ENCODE measurements around the gene MATN4. TPM values are rescaled to one million over a fixed set of nuclear protein-coding genes. Genes with fewer than 3 reads are reported as not detected.
A peak's percentile ranks its signal among the peaks of the same experiment; 100 is the strongest.
"Not testable (repeated sequence)": the region's sequence is repeated elsewhere in the genome, so short reads cannot be mapped to it uniquely, and the experiment has no call there.

Gene MATN4
- total RNA-seq (2014; rRNA removed; shearing (Covaris generic)) = 0.14 and 0.67 TPM in 2 replicates

- peak; percentile 86 for DNase-seq
Observed at GRCh38 chr20:45308117-45308778, at the start of gene MATN4. Gene MATN4, minus strand, starts transcription at chr20:45308299. Its CDS starts 2,717 bp downstream, at chr20:45305582.

GRCh38 chr20:45355209-45356084 lies 47.3 kb upstream of the MATN4 start:
- Histone ChIP-seq H3K36me3 (replicated peaks; ENCODE audit: control insufficient read depth, insufficient read depth, low read length) (no peaks in the 10 kb centered on the region), H3K4me3 (ENCODE audit: insufficient read depth, low read depth, low read length) (no peak overlapping the region), H3K27me3 (ENCODE audit: control insufficient read depth, insufficient read depth, low read length) (no peaks in the 10 kb centered on the region)
- DNase-seq = no peak

More at GRCh38 chr20:45308117-45308778, at the start of gene MATN4:
- Histone ChIP-seq H3K27me3 (ENCODE audit: control insufficient read depth, insufficient read depth, low read length) (peaks cover 12% of the 10 kb centered on the region), H3K36me3 (replicated peaks; ENCODE audit: control insufficient read depth, insufficient read depth, low read length) (no peaks in the 10 kb centered on the region), H3K4me3 (ENCODE audit: insufficient read depth, low read depth, low read length) (no peak within 1 kb of the TSS)

DNA sequence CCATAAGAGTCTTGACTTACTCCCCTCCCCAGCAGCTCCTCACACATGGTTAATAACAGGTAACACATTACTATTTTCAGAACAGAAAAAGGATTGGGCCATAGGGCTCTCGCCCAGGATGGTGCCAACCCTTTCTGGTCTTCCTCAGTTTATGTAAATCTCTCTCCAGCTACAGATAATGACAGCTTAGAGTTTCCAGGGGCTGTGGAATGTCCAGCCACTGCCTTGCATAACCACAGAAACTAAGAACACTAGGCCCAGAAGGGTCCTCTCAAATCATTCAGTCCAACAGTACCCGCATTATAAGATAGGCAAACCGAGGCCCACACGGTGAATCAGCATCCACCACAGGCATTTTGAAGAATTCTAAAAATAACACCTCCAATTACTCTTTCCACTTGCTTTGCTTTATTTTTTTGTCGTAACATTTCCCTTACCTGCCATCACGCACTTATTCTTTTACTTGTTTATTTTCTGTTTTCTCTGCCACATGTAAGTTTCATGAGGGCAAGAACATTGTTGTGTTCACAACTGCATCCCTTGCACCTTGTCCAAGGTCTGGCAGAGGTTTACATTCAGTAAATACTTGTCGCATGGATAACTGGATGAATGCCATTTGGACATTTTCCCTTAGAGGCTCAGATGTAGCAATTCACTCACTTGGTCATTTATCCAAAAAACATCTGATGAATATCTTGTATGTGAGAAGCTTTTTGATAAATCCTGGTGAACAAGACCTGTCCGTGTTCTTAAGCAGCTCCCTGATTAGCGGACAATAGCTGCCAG lies 46.5 kb upstream of the MATN4 start:
- Histone ChIP-seq H3K36me3 (replicated peaks; ENCODE audit: control insufficient read depth, insufficient read depth, low read length) (no peaks in the 10 kb centered on the region), H3K4me3 (ENCODE audit: insufficient read depth, low read depth, low read length) (no peak overlapping the region)
- DNase-seq = no peak

GRCh38 chr20:45353746-45354145 lies 45.6 kb upstream of the MATN4 start:
- peak; percentile 40 for DNase-seq
- Histone ChIP-seq H3K27me3 (ENCODE audit: control insufficient read depth, insufficient read depth, low read length) (no peaks in the 10 kb centered on the region), H3K4me3 (ENCODE audit: insufficient read depth, low read depth, low read length) (no peak overlapping the region), H3K36me3 (replicated peaks; ENCODE audit: control insufficient read depth, insufficient read depth, low read length) (no peaks in the 10 kb centered on the region)

More for the DNA sequence above, 46.5 kb upstream of the MATN4 start:
- no peaks in the 10 kb centered on the region for H3K27me3 ChIP-seq (ENCODE audit: control insufficient read depth, insufficient read depth, low read length)

DNA sequence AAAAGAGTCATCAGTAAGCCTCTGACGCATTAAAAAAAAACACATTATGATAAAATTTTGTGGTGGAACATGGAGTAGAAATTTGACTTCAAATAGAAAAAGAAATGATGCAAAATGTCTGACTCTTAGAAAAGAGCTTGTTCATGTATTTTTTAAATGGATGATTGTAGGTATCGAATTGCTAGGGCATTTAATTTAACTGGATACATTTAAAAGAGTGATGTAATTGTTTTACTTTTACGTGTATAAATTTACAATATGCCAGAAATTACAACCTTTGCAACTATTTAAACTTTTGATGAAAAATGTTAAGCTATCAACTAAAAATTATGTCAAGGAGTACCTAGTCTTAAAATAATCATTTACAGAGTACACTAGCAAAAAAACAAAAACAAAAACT lies 44.6 kb upstream of the MATN4 start:
- DNase-seq = no peak
- no peaks in the 10 kb centered on the region for H3K27me3 ChIP-seq (ENCODE audit: control insufficient read depth, insufficient read depth, low read length)
- H3K36me3 ChIP-seq (replicated peaks; ENCODE audit: control insufficient read depth, insufficient read depth, low read length) = no peaks in the 10 kb centered on the region
- H3K4me3 ChIP-seq (ENCODE audit: insufficient read depth, low read depth, low read length) = no peak overlapping the region

GRCh38 chr20:45350795-45351194 lies 42.7 kb upstream of the MATN4 start:
- DNase-seq; H3K36me3 ChIP-seq (replicated peaks; ENCODE audit: control insufficient read depth, insufficient read depth, low read length); H3K4me3 ChIP-seq (ENCODE audit: insufficient read depth, low read depth, low read length); H3K27me3 ChIP-seq (ENCODE audit: control insufficient read depth, insufficient read depth, low read length): not testable (repeated sequence)

DNA sequence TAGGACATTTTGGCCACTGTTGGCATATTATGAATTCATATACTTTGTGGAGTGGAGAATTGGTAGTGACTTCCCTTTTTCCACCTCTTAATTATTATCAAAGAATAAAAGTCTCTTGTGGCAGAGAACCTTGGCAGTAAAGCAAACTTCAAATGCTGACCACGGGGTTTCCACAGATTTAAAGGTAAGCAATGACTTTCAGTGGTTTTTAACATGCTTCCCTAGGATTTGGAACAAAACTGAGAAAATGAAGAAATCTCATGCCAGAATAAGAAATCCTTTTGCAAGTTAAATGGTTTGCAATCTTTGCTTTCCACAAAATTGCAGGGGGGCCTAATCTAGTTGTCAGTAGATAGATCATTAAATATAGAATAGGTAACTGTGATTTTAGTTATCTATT lies 42.1 kb upstream of the MATN4 start:
- Histone ChIP-seq H3K27me3 (ENCODE audit: control insufficient read depth, insufficient read depth, low read length) (no peaks in the 10 kb centered on the region), H3K36me3 (replicated peaks; ENCODE audit: control insufficient read depth, insufficient read depth, low read length) (no peaks in the 10 kb centered on the region), H3K4me3 (ENCODE audit: insufficient read depth, low read depth, low read length) (no peak overlapping the region)
- no peak for DNase-seq

DNA sequence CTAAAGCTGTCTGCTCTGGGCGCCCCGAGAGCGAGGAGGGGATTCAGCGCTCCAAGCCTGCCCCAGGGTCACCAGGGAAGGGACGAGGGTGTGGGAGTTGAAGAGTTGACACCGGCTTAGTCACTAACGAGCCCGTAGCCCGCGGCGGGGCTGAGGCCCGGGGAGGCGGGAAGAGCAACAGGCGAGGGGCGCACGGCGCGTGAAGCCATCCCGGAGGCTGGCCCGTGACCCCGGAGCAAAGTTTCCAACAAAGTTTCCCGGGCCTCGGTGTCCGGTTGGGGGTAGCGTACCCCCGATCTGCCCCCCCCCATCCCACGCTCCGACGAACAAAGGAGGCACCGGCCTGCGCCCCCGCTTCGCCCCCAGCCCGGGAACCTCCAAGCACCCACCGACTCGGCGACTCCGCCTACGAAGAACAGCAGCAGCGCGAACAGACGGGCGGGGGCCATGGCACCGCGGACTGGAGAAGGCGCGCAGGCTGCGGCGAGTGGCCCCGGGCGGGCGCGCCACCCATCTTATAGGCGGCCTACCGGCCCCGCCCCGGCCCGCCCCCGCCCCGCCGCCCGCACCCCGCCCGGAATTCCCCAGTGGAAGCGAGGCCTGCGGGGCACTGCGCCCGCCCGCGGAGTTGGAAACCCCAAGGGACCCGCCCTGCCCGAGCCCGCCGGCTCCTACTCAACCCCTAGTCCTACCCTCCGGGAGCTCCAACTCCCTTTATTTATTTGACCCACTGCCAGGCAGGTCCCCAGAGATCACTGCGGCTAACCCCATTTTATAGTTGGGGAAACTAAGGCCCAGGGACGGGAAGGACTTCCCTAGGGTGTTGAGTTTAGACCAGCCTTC lies 40.1 kb upstream of the MATN4 start, which contains the start of gene SDC4:
SDC4 (minus strand) TSS at position 489 of the 843 bp plus-strand sequence; CDS start at position 449, 40 bp downstream.
- Histone ChIP-seq H3K27me3 (ENCODE audit: control insufficient read depth, insufficient read depth, low read length) (no peaks in the 10 kb centered on the region), H3K4me3 (ENCODE audit: insufficient read depth, low read depth, low read length) (peak within 1 kb of the TSS; percentile 68), H3K36me3 (replicated peaks; ENCODE audit: control insufficient read depth, insufficient read depth, low read length) (no peaks in the 10 kb centered on the region)
- peak; percentile 93 for DNase-seq

DNA sequence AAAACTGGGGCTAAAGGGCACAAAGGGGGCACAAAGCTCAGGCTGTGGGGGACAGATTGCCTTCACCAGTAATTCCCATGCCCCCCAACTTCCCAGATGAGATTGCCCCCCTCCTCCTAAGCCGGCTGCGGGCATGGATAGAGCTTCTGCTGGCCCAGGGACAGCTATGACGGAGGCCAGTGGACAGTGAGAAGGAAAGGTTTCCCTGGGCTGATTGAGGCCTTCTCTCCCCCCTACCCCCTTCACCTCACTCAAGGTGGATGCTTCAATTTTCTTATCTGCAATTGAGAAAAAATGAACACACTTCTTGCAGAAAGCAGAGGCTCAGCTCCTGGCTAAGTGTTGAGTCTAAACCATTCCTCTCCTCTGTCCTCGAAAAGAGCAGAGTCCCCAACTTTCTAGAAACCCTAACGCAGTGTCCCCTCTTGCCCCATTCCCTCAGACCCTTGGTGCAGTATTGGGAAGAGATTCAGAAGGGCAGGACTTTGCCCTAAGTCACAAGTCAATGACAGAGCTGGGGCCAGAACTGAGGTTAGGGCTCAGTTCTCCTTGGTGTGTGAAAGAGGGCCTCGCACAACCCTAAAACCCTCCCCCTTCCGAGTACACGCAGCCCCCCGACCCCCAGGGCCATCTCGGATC lies 39.3 kb upstream of the MATN4 start:
- no peak for DNase-seq
- peak overlapping the region; percentile 68 for H3K4me3 ChIP-seq (ENCODE audit: insufficient read depth, low read depth, low read length)
- H3K36me3 ChIP-seq (replicated peaks; ENCODE audit: control insufficient read depth, insufficient read depth, low read length) = no peaks in the 10 kb centered on the region
- no peaks in the 10 kb centered on the region for H3K27me3 ChIP-seq (ENCODE audit: control insufficient read depth, insufficient read depth, low read length)

- Histone ChIP-seq H3K36me3 (replicated peaks; ENCODE audit: control insufficient read depth, insufficient read depth, low read length) (no peaks in the 10 kb centered on the region), H3K4me3 (ENCODE audit: insufficient read depth, low read depth, low read length) (peak overlapping the region; percentile 68; the same call in 1 of the 2 replicates), H3K27me3 (ENCODE audit: control insufficient read depth, insufficient read depth, low read length) (no peaks in the 10 kb centered on the region)
- no peak for DNase-seq
Observed at GRCh38 chr20:45346851-45347250, 38.8 kb upstream of the MATN4 start.

GRCh38 chr20:45346291-45346718 lies 38.2 kb upstream of the MATN4 start:
- no peak for DNase-seq
- no peaks in the 10 kb centered on the region for H3K27me3 ChIP-seq (ENCODE audit: control insufficient read depth, insufficient read depth, low read length)
- no peak overlapping the region; the same call in 1 of the 2 replicates for H3K4me3 ChIP-seq (ENCODE audit: insufficient read depth, low read depth, low read length)
- no peaks in the 10 kb centered on the region for H3K36me3 ChIP-seq (replicated peaks; ENCODE audit: control insufficient read depth, insufficient read depth, low read length)

DNA sequence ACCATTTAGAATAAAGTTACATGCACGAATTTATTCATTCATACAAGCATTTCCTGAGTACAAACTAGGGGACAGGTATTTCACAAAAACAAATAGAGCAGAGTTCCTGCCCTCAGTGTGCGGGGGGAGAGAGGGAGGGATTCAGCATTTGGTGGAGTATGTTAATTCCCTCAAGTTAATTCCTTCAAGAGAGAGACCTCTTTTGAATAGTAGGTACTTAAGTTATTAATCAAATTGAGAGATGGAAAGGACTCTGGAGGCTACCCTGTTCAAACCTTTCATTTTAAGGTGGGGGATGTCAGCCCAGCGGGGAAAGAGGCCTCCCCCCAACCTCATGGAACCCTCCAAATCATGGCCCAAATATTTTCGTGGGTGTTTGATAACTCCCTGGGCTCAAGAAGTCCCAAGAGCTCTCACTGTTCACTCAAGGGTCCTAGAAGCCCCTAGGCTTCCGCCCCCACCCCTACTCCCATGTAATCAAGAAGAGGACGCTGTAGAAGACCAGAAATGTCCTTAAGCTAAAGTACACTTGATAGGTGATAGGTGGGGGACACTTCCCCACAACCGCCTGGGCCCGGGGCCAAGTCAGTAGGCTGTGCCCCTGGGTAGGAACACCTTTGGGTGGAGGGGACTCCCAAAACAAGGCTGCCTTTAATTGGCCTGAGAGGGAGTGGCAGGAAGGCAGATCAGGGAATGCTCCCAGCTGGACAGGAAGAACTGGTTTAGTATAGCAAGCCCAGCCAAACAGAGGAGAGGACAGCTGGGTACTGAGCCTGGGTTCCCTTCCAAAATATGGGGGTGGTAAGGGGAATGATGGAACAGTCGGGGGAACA lies 37.2 kb upstream of the MATN4 start:
- H3K4me3 ChIP-seq (ENCODE audit: insufficient read depth, low read depth, low read length) = peak overlapping the region; percentile 3; the same call in 1 of the 2 replicates
- H3K36me3 ChIP-seq (replicated peaks; ENCODE audit: control insufficient read depth, insufficient read depth, low read length) = no peaks in the 10 kb centered on the region
- H3K27me3 ChIP-seq (ENCODE audit: control insufficient read depth, insufficient read depth, low read length) = no peaks in the 10 kb centered on the region
- no peak for DNase-seq
